SK-MEL-5 (cell line): ENCODE measurements around the gene HNF4A. TPM values are rescaled to one million over a fixed set of nuclear protein-coding genes. Genes with fewer than 3 reads are reported as not detected.

Source experiments
- DNase-seq: peaks from one replicate; pipeline ENCODE4 v3.0.0-alpha.2; 2016; ENCODE audit warnings: low read depth, low spot score
- in situ Hi-C: cut with HindIII; loops from 2 replicates; pipeline ENCODE4 v1.10.0; 2016; ENCODE audit warnings: low sequenced_read_pairs, high pct_unique_total_duplicates, low pct_unique_long_range_greater_than_20kb
- total RNA-seq: library from RNA; depleted of rRNA; stranded (reverse); fragments of >200 nt; shearing (Covaris generic); gene quantifications from 2 replicates; pipeline ENCODE4 v1.2.3, GENCODE V29; 2014

HNF4A gene
- total RNA-seq, 1 experiment from 2014 or later = 0.05 TPM

GRCh38 chr20:44445742-44446710 is 90.5 kb downstream of the HNF4A start:
- no peak for DNase-seq
- in situ Hi-C loops = no loop called here

DNA sequence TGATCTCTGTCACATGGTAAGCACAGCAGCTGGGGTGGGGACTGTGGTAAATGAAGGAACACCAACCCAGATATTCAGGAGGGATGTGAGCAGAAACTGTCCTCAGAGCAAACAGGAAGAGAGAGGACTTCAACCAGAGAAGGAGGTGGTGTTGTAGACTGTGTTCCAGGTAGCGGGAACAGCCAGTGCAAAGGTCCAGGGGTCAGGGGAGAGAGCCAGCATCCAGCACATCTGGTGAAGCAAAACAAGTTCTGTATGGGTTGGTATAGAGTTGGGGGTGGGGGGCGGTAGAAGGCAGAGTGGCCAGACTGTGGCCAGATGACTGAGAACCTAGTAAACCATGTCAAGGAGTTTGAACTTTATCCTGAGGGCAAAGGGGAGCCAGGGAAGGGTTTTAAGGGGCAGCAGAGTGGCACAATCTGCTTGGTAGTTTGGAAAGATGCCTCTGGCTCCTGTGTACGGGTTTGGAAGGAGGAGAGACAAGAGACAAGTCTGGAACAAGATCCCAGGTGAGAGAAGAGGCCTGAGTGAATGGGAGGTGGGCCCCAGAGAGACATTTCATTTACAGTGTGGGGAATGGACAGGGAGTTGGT is 92.4 kb downstream of the HNF4A start:
- in situ Hi-C loops = no loop called here
- DNase-seq = no peak

- DNase-seq = peak; percentile 72
- in situ Hi-C loops = no loop called here
These were observed 93.5 kb downstream of the HNF4A start for GRCh38 chr20:44448753-44449546.

DNA sequence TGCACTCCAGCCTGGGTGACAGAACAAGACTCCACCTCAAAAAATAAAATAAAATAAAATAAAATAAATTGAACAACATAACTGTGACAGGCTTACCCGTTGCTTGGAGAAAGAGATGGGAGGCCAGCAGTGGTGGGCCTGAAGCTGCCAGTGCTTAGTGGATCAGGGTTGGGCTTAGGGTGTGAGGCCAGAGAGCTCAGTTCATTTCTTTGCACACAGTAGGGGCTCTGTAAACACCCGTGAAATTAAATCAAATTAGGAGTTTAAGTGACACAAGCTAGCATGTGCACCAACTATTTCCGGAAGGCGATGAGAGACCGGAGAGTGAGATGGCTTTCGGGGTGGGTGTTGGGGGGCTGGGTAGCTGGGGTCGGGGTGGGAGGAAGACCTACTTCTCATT is 94.4 kb downstream of the HNF4A start:
- in situ Hi-C loops = no loop called here
- no peak for DNase-seq

DNA sequence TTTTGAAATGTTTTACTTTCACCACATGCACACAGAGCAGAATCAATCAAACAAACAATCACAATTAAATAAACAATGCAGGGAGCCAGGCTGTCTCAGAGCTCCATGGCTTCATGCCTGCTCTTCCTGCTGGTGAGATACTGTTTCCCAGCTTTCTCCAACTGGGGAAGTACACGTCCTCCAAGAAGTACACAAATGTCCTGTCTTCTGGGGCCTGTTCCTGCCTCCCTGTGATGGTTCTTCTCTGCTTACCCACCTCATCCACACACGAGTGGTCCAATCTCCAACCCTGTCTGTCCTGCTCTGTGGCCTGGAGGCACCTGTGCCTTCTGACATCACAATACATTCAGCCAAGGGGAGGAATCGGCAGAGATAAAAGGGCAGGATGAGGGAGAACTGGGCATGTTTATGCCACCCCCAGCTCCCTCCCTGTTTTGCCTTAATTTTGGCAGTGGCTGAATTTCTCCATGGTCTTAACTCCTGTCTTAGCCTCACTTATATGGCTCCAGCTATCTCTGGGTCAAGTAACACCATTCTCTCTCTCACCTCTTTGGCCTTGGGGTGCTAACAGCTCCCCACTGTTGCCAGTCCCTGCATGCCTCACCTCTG is 94.9 kb downstream of the HNF4A start:
- no peak for DNase-seq
- in situ Hi-C loops = no loop called here

GRCh38 chr20:44450903-44451450 is 95.5 kb downstream of the HNF4A start:
- in situ Hi-C loops = no loop called here
- no peak for DNase-seq

DNA sequence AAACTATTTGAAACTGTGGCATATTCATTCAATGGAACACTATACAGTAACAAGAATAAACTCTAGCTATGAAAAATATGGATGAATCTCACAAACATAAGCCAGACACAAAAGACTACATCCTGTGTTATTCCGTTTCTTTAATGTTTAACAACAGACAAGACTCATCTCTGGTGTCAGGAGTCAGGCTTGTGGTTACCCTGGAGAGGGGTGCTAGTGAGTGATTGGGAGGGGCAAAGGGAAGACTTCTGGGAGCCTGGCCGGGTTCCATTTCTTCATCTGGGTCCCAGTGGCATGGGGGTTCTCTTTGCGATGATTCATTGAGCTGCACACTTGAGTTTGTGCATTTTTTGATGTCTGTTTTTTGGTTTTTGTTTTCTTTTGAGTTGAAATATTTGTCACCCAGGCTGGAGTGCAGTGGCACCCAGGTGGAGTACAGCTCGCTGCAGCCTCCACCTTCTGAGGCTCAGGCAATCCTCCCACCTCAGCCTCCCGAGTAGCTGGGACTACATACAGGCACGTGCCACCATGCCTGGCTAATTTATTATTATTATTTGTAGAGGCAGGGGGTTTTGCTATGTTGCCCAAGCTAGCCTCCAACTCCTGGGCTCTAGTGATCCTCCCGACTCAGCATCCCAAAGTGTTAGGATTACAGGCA is 98.9 kb downstream of the HNF4A start:
- in situ Hi-C loops = no loop called here
- no peak for DNase-seq

- in situ Hi-C loops = no loop called here
- no peak for DNase-seq
These were observed 99.6 kb downstream of the HNF4A start for GRCh38 chr20:44455126-44455525.

DNA sequence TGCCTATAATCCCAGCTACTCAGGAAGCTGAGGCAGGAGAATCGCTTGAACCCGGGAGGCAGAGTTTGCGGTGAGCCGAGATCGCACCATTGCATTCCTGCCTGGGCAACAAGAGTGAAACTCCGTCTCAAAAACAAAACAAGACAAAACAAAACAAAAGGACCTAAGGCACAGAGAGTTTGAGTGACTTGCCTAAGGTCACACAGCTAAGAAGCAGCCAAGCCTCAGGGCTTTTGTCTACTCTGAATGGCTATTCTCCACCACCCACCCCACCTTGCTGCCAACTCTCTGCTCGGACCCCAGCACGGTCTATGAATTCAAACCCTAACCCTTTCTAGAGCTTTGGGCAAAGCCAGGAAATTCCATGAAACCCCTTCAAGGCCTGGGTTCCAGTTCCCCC is 101.1 kb downstream of the HNF4A start:
- in situ Hi-C loops = no loop called here
- DNase-seq = no peak

DNA sequence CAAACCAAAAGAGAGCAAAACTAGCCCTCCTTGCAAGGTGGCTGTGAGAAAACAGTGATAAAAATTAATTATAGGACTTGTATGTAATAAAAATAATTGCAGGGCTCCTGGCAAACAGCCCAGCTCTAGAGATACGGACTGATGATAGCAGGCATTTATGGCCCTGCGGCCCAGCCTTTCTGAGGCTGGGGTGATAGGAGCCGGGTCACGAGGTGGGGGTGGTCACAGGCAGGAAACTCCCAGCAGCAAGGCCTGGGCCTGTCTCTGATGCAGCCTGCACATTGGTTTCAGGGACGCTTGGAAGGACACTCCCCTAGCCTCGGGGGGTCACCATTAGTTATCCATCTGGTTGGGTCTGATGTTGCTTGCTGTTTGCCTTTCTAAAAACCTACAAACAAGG is 101.5 kb downstream of the HNF4A start:
- in situ Hi-C loops = no loop called here

DNA sequence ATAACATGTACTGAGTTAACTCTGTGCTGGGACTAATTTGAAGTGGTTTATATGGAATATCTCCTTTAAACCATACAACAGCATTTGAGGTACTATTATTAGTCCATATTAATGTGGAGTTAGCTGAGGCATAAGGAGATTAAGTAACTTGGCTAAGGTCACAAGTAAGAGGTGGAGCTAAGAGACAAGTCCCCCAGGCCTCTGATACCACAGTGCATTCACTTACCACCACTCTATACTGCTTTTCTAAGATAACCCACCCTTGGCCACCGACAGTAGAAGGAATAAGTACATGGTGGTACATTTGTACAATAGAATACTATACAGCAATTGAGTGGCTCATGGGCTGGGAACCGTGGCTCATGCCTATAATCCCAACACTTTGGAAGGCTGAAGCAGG is 103.8 kb downstream of the HNF4A start:
- in situ Hi-C loops = no loop called here

More for the DNA sequence above, 101.5 kb downstream of the HNF4A start:
- DNase-seq = no peak

GRCh38 chr20:44460795-44461141 is 105.3 kb downstream of the HNF4A start:
- in situ Hi-C loops = loop anchor here (10.0 kb wide), 1 partner anchor 66 kb away; no protein-coding TSS in a partner anchor
- DNase-seq = peak; percentile 72

More for the DNA sequence above, 103.8 kb downstream of the HNF4A start:
- no peak for DNase-seq

GRCh38 chr20:44461142-44461802 is 105.8 kb downstream of the HNF4A start:
- DNase-seq = no peak

DNA sequence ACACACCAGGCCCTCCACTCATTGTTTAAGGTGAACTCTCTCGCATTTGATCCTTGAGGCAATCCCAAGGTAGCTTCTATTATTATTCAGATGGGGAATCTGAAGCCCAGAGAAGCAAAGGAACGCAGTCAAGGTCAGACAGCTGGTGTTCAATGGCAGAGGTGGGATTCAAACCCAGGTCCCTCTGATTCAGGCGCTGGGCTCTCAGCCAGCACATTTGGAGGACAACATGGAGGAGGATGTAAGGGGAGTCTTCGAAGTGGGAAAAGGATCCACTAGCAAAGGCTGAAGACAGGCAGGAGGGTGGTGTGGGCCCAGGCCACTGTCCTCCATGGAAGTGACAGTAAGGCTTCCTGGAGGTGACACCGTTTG is 106.3 kb downstream of the HNF4A start:
- no peak for DNase-seq
- in situ Hi-C loops = loop anchor here (10.0 kb wide), 1 partner anchor 67 kb away; no protein-coding TSS in a partner anchor

More at GRCh38 chr20:44461142-44461802, 105.8 kb downstream of the HNF4A start:
- in situ Hi-C loops = loop anchor here (10.0 kb wide), 1 partner anchor 66 kb away; no protein-coding TSS in a partner anchor

- peak; percentile 70 for DNase-seq
- in situ Hi-C loops = loop anchor here (10.0 kb wide), 1 partner anchor 69 kb away; no protein-coding TSS in a partner anchor
These were observed 108.0 kb downstream of the HNF4A start for GRCh38 chr20:44463466-44463865.

DNA sequence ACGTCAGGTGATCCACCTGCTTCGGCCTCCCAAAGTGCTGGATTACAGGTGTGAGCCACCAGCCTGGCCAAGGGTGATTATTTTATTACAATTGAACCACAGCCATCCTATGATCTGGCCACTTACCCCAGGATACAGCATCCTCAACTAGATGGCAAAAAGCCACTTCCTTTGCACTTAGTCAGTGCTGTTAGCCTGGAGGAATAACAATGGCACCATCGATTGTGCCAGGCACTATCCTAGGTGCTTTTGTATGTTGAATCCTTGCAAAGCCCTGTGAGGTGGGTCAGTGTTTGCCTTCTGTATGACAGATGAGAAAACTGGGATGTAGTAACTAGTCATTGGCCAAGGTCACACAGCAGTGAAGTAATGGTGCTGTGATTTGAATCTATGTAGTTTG is 109.0 kb downstream of the HNF4A start:
- in situ Hi-C loops = loop anchor here (10.0 kb wide), 1 partner anchor 70 kb away; no protein-coding TSS in a partner anchor
- DNase-seq = no peak
